ENCODE results near the gene ST6GAL1.

- TF ChIP-seq POLR2A (IDR thresholded peaks at IDR 0.05), result no peak
- no peak for TF ChIP-seq CTCF (IDR thresholded peaks at IDR 0.05)
These were observed 55.5 kb downstream of the ST6GAL1 start for GRCh38 chr3:186985661-186986364.
